ENCODE measurements around the gene HSPA2. TPM values are rescaled to one million over a fixed set of nuclear protein-coding genes. Genes with fewer than 3 reads are reported as not detected.

Gene HSPA2
- total and polyA plus RNA-seq, 2 donors (not counting 1 experiment from before 2014, with no cell fraction given): 3.6 to 19.6 TPM

DNA sequence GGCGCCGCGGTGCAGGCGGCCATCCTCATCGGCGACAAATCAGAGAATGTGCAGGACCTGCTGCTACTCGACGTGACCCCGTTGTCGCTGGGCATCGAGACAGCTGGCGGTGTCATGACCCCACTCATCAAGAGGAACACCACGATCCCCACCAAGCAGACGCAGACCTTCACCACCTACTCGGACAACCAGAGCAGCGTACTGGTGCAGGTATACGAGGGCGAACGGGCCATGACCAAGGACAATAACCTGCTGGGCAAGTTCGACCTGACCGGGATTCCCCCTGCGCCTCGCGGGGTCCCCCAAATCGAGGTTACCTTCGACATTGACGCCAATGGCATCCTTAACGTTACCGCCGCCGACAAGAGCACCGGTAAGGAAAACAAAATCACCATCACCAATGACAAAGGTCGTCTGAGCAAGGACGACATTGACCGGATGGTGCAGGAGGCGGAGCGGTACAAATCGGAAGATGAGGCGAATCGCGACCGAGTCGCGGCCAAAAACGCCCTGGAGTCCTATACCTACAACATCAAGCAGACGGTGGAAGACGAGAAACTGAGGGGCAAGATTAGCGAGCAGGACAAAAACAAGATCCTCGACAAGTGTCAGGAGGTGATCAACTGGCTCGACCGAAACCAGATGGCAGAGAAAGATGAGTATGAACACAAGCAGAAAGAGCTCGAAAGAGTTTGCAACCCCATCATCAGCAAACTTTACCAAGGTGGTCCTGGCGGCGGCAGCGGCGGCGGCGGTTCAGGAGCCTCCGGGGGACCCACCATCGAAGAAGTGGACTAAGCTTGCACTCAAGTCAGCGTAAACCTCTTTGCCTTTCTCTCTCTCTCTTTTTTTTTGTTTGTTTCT, 1.7 kb downstream of the HSPA2 start:
- TF ChIP-seq, protein P1, sequence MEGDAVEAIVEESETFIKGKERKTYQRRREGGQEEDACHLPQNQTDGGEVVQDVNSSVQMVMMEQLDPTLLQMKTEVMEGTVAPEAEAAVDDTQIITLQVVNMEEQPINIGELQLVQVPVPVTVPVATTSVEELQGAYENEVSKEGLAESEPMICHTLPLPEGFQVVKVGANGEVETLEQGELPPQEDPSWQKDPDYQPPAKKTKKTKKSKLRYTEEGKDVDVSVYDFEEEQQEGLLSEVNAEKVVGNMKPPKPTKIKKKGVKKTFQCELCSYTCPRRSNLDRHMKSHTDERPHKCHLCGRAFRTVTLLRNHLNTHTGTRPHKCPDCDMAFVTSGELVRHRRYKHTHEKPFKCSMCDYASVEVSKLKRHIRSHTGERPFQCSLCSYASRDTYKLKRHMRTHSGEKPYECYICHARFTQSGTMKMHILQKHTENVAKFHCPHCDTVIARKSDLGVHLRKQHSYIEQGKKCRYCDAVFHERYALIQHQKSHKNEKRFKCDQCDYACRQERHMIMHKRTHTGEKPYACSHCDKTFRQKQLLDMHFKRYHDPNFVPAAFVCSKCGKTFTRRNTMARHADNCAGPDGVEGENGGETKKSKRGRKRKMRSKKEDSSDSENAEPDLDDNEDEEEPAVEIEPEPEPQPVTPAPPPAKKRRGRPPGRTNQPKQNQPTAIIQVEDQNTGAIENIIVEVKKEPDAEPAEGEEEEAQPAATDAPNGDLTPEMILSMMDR (IDR thresholded peaks at IDR 0.05): no peak
- no peak for TF ChIP-seq EZH2 (IDR thresholded peaks at IDR 0.05; ENCODE audit: borderline replicate concordance, insufficient read depth, low read depth, low read length, poor library complexity, severe bottlenecking)
- Histone ChIP-seq H4K20me1 (ENCODE audit: control insufficient read depth, insufficient read depth, low read length, poor library complexity, severe bottlenecking) (no peaks in the 10 kb centered on the region), H3K27me3 (replicated peaks in 1 of 4; ENCODE audit: control extremely low read depth in 1 of 4, control insufficient read depth in 3 of 4, insufficient read depth in 4 of 4, low read length in 3 of 4) (peaks cover 0 to 19% (median 5%) of the 10 kb centered on the region in 4 experiments), H3K4me2 (replicated peaks; ENCODE audit: low read depth, low read length, poor library complexity, severe bottlenecking) (peak overlapping the region; percentile 96), H3K79me2 (ENCODE audit: control insufficient read depth, insufficient read depth, low read length) (no peaks in the 10 kb centered on the region), H3K27ac (ENCODE audit: low read length in 2 of 2) (no peak overlapping the region), H2AFZ (ENCODE audit: insufficient read depth, low read depth, low read length, poor library complexity, severe bottlenecking) (peak overlapping the region; percentile 95), H3K4me3 (ENCODE audit: control extremely low read depth in 1 of 5, extremely low read depth in 1 of 5, insufficient read depth in 1 of 5, low read depth in 2 of 5, low read length in 4 of 5) (peak overlapping the region in 3 of 5 experiments; percentile 39 to 49 (median 44)), H3K9ac (ENCODE audit: low read length) (peak overlapping the region; percentile 28), H3K36me3 (replicated peaks in 1 of 2; ENCODE audit: control extremely low read depth in 1 of 2, control insufficient read depth in 1 of 2, extremely low read depth in 1 of 2, insufficient read depth in 2 of 2, low read length in 1 of 2) (no peaks in the 10 kb centered on the region), H3K4me1 (ENCODE audit: control insufficient read depth in 2 of 2, insufficient read depth in 2 of 2, low read length in 2 of 2) (peaks cover 26 to 32% of the 10 kb centered on the region in 2 donors), H3K9me3 (ENCODE audit: control extremely low read depth in 1 of 3, control insufficient read depth in 2 of 3, insufficient read depth in 1 of 3, low read length in 2 of 3) (peaks cover 0 to 21% (median 13%) of the 10 kb centered on the region in 3 donors)
- Mint-ChIP-seq H3K4me1 (peaks cover 31% of the 10 kb centered on the region), H3K27ac (peak overlapping the region; percentile 26), H3K27me3 (peaks cover 8% of the 10 kb centered on the region), H3K4me3 (peak overlapping the region; percentile 100), H3K9me3 (ENCODE audit: insufficient read depth) (peaks cover 6% of the 10 kb centered on the region)
- no peak for DNase-seq
- POLR2A ChIA-PET: interaction anchor here (0.7 to 4.1 kb wide), 2 partner anchors 38 to 151 kb away, joined by 3 to 28 read pairs; partner anchors contain the start of genes ZBTB1 and ZBTB25
- ATAC-seq (ENCODE audit: low read depth): no peak
- WGBS (ENCODE audit: insufficient coverage): 15% methylated on average over 58 of the region's 61 CpGs
- CTCF ChIA-PET: interaction anchor here (0.6 to 2.7 kb wide), 6 partner anchors 11 to 112 kb away, joined by 3 to 8 read pairs (median 4); no protein-coding TSS in a partner anchor
- intact Hi-C loops (cut with micrococcal nuclease): loop anchor here (2.0 to 5.0 kb wide), 3 partner anchors 95 to 445 kb away; partner anchors contain the start of genes CHURC1 and FNTB

Data from B cell (primary cell).